Myocyte (in vitro differentiated cells): ENCODE data around the gene TRIM62. TPM values are rescaled to one million over a fixed set of nuclear protein-coding genes. Genes with fewer than 3 reads are reported as not detected.
"Not testable (repeated sequence)": the region's sequence is repeated elsewhere in the genome, so short reads cannot be mapped to it uniquely, and the experiment has no call there.

Source experiments
- DNase-seq: peaks from one replicate; pipeline ENCODE4 v3.0.0-alpha.2; 2012; ENCODE audit warnings: low read depth
- total RNA-seq: library from RNA; depleted of rRNA; stranded (reverse); fragments of >200 nt; gene quantifications from 2 replicates; pipeline ENCODE4 v1.2.3, GENCODE V29; 2014

The TRIM62 gene
- total RNA-seq, 1 donor from 2014 or later = 16.8 TPM

- DNase-seq = no peak
These were observed 69.9 kb downstream of the TRIM62 start for GRCh38 chr1:33111965-33112364.

DNA sequence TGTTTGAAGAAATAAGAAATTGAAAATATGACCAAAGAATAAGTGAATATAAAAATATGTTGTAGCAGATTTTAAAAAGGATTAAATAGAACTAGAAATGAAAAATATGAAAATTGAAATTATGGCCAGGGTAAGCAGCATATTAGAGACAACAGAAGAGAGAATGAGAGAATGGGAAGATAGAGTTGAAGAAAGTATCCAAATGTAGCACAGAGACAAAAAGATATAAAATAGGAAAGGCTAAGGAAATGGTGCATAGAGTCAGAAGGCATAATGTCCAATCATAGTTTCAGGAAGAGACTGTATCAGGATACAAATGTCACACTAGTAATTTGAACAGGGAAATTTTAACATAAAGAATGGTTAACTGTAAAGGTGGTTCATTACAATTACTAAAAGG lies 71.4 kb downstream of the TRIM62 start:
- DNase-seq = no peak

GRCh38 chr1:33100119-33100415 lies 81.8 kb downstream of the TRIM62 start:
- DNase-seq = not testable (repeated sequence)

GRCh38 chr1:33099290-33100118 lies 82.3 kb downstream of the TRIM62 start:
- DNase-seq = peak; percentile 100

- DNase-seq = no peak
These were observed 83.5 kb downstream of the TRIM62 start for GRCh38 chr1:33098371-33098770.

GRCh38 chr1:33097762-33098161 lies 84.1 kb downstream of the TRIM62 start:
- no peak for DNase-seq

GRCh38 chr1:33097137-33097611 lies 84.7 kb downstream of the TRIM62 start:
- DNase-seq = no peak

DNA sequence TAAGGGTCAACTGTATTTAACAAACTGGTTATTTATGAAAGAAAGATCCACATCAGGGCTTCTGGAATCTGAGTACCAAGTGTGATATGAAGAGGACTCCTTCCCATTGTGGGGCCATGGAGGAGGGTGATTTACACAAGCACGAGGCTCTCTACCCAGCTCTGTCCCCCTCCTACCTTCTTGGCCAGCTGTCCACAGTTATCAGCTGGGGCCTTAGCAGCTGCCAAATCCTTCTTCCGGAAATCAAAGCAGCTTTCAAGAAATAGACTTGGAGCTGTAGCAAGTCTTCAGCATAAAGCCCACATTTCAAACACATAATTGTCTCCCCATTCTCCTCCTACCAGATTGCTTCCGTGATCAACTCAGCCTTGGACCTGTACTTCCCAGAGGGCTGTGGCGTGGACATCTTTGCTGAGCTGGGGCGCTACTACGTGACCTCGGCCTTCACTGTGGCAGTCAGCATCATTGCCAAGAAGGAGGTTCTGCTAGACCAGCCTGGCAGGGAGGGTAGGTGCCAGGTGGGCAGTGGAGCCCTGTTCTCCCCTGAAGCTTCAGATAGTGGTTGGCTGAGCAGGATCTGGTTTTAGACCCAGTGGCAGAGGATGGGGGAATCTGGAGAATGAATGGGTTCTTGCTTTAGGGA lies 85.4 kb downstream of the TRIM62 start:
- peak; percentile 96 for DNase-seq

Other genes with a start within 250 kb of the TRIM62 start
- 14.9 and 23.4 TPM in 2 replicates for gene RNF19B, start 217.2 kb downstream of the TRIM62 start, total RNA-seq
- gene AK2, start 145.2 kb downstream of the TRIM62 start, total RNA-seq = 127 and 166 TPM in 2 replicates
- gene AZIN2, start 100.9 kb downstream of the TRIM62 start, total RNA-seq = 5.3 and 10.7 TPM in 2 replicates
- gene ZNF362, start 74.4 kb upstream of the TRIM62 start, total RNA-seq = 20.4 and 28.0 TPM in 2 replicates
- gene A3GALT2, start 139.1 kb upstream of the TRIM62 start, total RNA-seq = 0.32 TPM in 1 of 2 replicates, not detected in the other
- 72.5 and 93.1 TPM in 2 replicates for gene PHC2, start 249.1 kb upstream of the TRIM62 start, total RNA-seq